ENCODE results near the gene ADCY7.
"Not testable (repeated sequence)": the region's sequence is repeated elsewhere in the genome, so short reads cannot be mapped to it uniquely, and the experiment has no call there.

Gene ADCY7

DNA sequence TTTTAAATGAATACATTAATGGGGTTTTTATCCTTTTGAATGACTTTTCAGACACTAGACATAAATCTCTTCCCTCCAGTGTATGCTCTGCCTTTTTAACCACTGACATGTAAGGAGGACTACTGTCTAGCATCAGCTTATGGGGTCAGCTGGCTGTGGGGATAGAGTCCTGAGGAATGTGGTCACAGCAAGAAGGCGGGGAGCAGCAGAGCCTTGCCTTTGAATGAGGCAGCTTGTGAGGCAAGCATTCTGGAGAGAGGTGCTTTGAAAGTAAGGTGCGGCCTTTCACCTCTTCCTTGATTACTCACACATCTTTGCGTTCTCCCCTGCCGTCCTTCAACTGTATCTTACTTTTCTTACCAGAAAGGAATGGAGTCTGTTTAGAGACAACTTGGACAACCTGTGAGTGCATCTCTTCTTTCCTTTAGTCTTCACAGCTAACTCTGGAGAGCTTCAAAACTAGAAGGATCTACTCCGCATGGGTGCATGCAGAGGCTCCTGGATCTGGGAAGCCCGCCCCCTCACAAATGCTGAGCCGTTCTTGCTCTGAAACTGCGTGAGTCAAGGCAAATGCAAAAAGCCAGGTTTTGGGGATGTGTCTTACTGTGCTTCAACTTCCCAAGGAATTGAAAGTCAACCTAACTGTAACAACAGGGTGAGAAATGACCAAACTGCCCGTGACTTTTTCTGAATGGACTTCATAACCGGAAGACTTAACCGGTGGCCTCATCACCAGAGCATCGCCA lies 49.9 kb downstream of the ADCY7 start:
- DNase-seq, result no peak

- no peak for DNase-seq
Measured at GRCh38 chr16:50316848-50317630, 50.7 kb downstream of the ADCY7 start.

GRCh38 chr16:50318796-50319578 lies 52.6 kb downstream of the ADCY7 start:
- no peak for DNase-seq

DNA sequence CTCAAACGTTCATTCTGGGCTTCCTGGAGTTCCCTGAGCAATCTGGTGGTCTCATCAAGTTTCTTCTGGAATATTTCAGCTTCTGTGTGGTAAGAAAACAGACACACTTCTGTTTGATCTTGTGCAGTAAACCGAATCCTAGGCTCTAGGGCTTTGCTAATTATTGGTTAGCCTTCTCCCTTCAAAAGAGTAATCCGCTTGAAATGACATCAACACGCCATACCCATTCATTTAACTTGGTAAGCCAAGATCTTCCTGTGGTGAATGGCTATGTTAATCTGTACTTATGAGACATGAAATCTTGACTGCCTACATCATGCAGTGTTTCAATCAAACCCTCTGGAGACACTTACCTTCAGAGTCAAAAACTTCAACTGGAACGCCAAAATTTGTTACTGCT lies 54.0 kb downstream of the ADCY7 start:
- DNase-seq, result peak; percentile 52

GRCh38 chr16:50322333-50322732 lies 56.0 kb downstream of the ADCY7 start:
- DNase-seq, result no peak

DNA sequence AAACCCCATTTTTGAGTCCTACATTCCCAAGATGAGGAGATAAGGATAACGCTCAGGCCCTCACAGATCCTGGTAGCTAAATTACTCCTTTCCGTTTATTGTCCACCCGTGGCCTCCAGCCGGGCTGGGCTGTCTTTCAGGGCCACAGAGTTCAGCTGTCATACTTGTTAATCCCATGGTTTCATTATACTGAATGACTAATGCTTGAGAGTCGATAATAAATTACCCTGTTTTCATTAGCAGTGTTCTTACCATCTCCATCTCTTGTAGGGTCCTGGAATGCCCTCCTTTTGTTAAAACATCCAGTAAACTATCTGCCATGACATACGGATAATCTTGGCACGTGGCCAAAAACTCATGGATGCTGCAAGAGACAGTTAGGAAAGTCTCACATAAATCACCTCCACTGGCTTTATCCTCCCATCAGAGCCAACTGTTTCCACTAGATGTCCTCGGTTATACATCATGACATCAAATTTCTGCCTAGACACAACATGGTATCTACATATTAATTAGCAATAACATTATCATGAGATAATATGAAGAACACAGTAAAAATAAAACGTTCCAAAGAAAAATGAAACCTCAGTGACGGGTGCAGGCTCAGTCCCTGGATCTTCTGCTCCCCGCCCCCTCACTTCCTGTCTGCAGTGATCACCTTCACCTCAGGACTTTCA lies 57.1 kb downstream of the ADCY7 start:
- DNase-seq, result peak; percentile 24

DNA sequence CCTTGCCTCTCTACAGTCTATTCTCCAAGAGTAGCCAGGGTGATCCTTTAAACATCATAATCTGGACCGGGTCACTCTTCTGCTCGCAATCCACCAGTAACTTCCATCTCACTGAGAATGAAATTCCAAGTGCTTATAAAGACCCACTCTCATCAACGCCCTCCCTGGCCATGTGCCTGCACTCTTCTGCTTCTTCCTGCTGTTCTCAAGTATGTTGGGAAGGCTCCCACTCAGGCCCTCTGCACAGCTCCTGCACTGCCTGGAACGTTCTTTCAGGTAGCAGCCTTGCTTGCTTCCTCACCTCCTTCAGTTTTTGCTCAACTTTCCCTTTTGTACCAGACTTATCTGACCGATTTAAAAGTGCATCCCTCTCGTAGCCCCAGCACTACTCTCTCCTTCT lies 58.0 kb downstream of the ADCY7 start:
- DNase-seq, result no peak

DNA sequence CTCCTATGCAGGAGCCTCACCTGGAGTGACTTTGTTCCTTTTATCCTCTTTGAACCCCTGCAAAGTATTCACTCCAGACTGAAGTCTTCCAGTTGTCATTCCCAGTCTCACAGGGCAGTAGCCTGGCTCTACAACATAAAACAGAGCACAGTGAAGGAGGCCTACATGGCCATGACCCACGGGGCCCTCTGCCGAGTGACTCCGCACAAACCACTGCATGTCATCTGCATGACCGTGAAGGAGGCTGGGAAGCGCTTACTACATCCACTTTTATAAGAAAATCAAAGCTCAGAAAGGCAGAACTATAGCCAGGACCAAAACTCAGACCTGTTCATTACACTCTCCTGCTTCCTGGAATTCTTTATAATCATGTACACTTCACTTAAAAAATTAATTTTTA lies 59.9 kb downstream of the ADCY7 start:
- no peak for DNase-seq

- DNase-seq, result no peak
Measured at GRCh38 chr16:50326835-50327465, 60.6 kb downstream of the ADCY7 start.

DNA sequence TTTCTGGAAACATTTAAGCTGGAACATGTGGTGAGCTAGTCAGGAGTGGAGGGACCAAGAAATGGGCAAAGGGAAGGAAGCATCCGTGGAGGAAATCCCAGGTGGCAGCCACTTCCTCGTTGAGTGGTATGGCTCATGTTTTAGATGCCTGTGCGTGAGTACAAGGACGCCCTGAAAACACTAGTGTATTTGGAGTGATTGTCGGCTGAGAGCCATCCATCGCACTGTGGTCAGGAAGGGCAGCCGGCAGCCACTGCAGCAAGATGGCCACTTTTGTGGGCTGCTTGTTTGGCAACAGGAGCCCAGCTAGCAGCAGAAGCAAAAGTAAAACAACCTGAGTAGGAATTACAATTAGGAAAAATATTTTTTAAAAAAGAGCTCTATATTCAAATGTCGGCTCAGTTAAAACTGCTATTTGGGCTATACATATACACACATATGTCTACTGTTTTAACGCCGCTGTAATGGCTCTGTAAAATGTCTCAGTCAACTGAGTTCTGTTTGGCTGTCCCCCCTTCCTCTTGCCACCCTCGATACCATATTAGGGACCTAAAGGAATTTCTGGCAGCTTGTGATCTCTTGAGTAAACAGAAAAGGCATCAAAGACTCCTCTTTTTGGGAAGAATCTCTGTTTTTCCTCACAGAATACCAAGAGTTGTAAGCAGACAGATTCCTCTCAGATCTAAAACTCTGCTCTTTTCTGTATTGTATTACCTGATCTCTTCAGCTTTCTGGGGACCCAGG lies 63.3 kb downstream of the ADCY7 start:
- DNase-seq, result no peak

DNA sequence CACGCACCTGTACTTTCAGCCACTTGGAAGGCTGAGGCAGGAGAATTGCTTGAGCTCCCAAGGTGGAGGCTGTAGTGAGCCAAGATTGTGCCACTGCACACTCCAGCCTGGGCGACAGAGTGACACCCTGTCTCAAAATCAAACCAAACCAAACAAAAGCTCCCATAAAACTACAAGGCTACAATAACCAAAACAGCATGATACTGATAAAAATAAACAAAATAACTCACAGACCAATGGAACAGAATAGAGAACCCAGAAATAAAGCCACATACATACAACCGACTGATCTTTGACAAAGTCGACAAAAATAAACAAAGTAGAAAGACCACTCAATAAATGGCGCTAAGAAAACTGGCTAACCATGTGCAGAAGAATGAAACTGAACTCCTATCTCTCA lies 65.2 kb downstream of the ADCY7 start:
- no peak for DNase-seq

- no peak for DNase-seq
Measured at GRCh38 chr16:50332599-50332998, 66.2 kb downstream of the ADCY7 start.

- DNase-seq, result no peak
Measured at GRCh38 chr16:50334106-50334975, 68.0 kb downstream of the ADCY7 start.

- DNase-seq, result no peak
Measured at GRCh38 chr16:50335196-50335958, 69.0 kb downstream of the ADCY7 start.

GRCh38 chr16:50336884-50337283 lies 70.5 kb downstream of the ADCY7 start:
- no peak for DNase-seq

GRCh38 chr16:50338371-50339231 lies 72.2 kb downstream of the ADCY7 start:
- DNase-seq, result no peak

- DNase-seq, result no peak
Measured at GRCh38 chr16:50340578-50340977, 74.2 kb downstream of the ADCY7 start.

DNA sequence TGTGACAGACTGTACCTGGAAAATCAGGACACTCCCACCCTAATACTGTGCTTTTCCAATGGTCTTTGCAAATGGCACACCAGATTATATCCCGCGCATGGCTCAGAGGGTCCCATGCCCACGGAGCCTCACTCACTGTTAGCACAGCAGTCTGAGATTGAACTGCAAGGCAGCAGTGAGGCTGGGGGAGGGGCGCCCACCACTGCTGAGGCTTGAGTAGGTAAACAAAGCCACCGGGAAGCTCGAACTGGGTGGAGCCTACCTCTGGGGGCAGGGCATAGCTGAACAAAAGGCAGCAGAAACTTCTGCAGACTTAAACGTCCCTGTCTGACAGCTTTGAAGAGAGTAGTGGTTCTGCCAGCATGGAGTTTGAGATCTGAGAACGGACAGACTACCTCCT lies 77.2 kb downstream of the ADCY7 start:
- not testable (repeated sequence) for DNase-seq

DNA sequence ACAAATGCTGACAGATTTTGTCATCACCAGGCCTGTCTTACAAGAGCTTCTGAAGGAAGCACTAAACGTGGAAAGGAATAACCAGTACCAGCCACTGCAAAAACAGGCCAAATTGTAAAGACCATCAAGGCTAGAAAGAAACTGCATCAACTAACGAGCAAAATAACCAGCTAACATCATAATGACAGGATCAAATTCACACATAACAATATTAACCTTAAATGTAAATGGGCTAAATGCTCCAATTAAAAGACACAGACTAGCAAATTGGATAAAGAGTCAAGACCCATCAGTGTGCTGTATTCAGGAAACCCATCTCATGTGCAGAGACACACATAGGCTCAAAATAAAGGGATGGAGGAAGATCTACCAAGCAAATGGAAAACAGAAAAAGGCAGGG lies 78.9 kb downstream of the ADCY7 start:
- DNase-seq, result not testable (repeated sequence)

All from NCI-H69 (cell line).